Measurements from ENCODE around the gene MCOLN1.

- TF ChIP-seq CTCF (conservative IDR thresholded peaks at IDR 0.05; ENCODE audit: low read depth in 2 of 2) (no peak), POLR2AphosphoS5 (IDR thresholded peaks at IDR 0.05; ENCODE audit: low read depth) (no peak), EZH2phosphoT487 (IDR thresholded peaks at IDR 0.05; ENCODE audit: unreplicated experiment) (no peak), NANOG (IDR thresholded peaks at IDR 0.05; ENCODE audit: borderline replicate concordance) (no peak), EZH2 (IDR thresholded peaks at IDR 0.05; ENCODE audit: low read depth, unreplicated experiment) (no peak), ZNF331 (CRISPR knock-in tag; IDR thresholded peaks at IDR 0.05; ENCODE audit: low read depth) (no peak)
Measured at GRCh38 chr19:7554565-7554964, 32.1 kb downstream of the MCOLN1 start.

Measured in GM23338 (cell line).